H1 (cell line): Measurements from ENCODE around the gene NEO1. TPM values are rescaled to one million over a fixed set of nuclear protein-coding genes. Genes with fewer than 3 reads are reported as not detected.

Experiments used
- ATF3 ChIP-seq: IDR thresholded peaks from 2 replicates; pipeline ENCODE4 v1.6.1; 2011; ENCODE audit warnings: low read depth, mild to moderate bottlenecking, low read length; ENCODE audit not compliant: insufficient read depth
- BRCA1 ChIP-seq: IDR thresholded peaks from 2 replicates; pipeline ENCODE4 v1.6.1; 2012; ENCODE audit warnings: low read depth, low read length, improper control_type of control experiment
- KDM1A ChIP-seq: fragments of 200-600, 300-600 bp; sonication (generic); IDR thresholded peaks from 2 replicates; pipeline ENCODE4 v1.7.1; 2016; ENCODE audit warnings: mild to moderate bottlenecking, low read length, borderline replicate concordance
- KDM5A ChIP-seq: fragments of 200-600 bp; IDR thresholded peaks from 2 replicates; pipeline ENCODE4 v1.7.1; 2012; ENCODE audit warnings: mild to moderate bottlenecking, low read length, inconsistent platforms, mixed read lengths
- MAFK ChIP-seq: IDR thresholded peaks from 2 replicates; pipeline ENCODE4 v1.6.1; 2012; ENCODE audit warnings: low read depth, mild to moderate bottlenecking, improper control_type of control experiment, low read length
- PHF8 ChIP-seq: fragments of 200-600 bp; sonication (generic); conservative IDR thresholded peaks from 2 replicates; pipeline ENCODE4 v1.7.1; 2012; ENCODE audit warnings: low read depth, mild to moderate bottlenecking, inconsistent platforms, low read length, moderate library complexity
- SUZ12 ChIP-seq: fragments of 200-600 bp; sonication (generic); IDR thresholded peaks from 2 replicates; pipeline ENCODE4 v1.6.1; 2012; ENCODE audit warnings: mild to moderate bottlenecking, inconsistent platforms, low read length, moderate library complexity, mixed read lengths
- TAF1 ChIP-seq: IDR thresholded peaks from 2 replicates; pipeline ENCODE4 v1.6.1; 2011; ENCODE audit warnings: mild to moderate bottlenecking, low read depth, low read length
- polyA plus RNA-seq, 7 experiments: library from polyadenylated mRNA; depleted of rRNA in 3 of 7; stranded (reverse) in 5 of 7; unstranded in 2 of 7; fragments of >200 nt in 5 of 7; fragments of 200-250 nt in 2 of 7; gene quantifications; 1 replicate in 5 of 7; 2 replicates in 1 of 7; 4 replicates in 1 of 7; pipeline versions ENCODE4 v1.2.1 to v1.2.3, GENCODE V29; 2011 to 2013; ENCODE audit warnings: missing spikeins in 2 of 7, mixed read lengths in 2 of 7
- total RNA-seq: library from RNA; stranded (reverse); fragmentation: NEBNext Ultra II Directional; extraction: Animal tissue kit (Norgen Biotek cat#: 25700); gene quantifications from 2 replicates; pipeline ENCODE4 v1.2.1, GENCODE V29; 2021

The NEO1 gene
- total and polyA plus RNA-seq, 2 of the 8 experiments (the other 6 are each of a cell fraction or from before 2014, with no cell fraction given) = 36.0 to 51.0 TPM

GRCh38 chr15:73120269-73120668 is 68.0 kb downstream of the NEO1 start (continued):
- TF ChIP-seq TAF1 (no peak), PHF8 (no peak), ATF3 (no peak), BRCA1 (no peak), KDM5A (no peak), SUZ12 (no peak), KDM1A (no peak), MAFK (no peak)
- TF ChIP-seq, all 59 proteins: peak for 0
